Stimulated activated effector memory CD8-positive, alpha-beta T cell treated with anti-CD3 and anti-CD28 coated beads, Interleukin-12 subunit alpha, Interleukin-12 subunit beta, amount 100 ng/mL, for 72 hours (primary cell): Measurements from ENCODE around the gene IFI30.
A peak's percentile ranks its signal among the peaks of the same experiment; 100 is the strongest.
"Not testable (repeated sequence)": the region's sequence is repeated elsewhere in the genome, so short reads cannot be mapped to it uniquely, and the experiment has no call there.

Source experiments
- ATAC-seq: fragments of 150-1000 bp; cut with Tn5 transposase; 2 replicates; pipeline ENCODE4 v1.10.0; 2021
- DNase-seq, 2 donors: peaks; one replicate each; pipeline ENCODE4 v3.0.0; 2021 to 2022; ENCODE audit warnings: low spot score in 2 of 2
- H3K27ac Mint-ChIP-seq: one replicate; pipeline ENCODE4 v1.8.0; 2022; ENCODE audit warnings: mild to moderate bottlenecking, mixed read lengths
- H3K36me3 Mint-ChIP-seq: one replicate; pipeline ENCODE4 v1.8.0; 2022; ENCODE audit warnings: mild to moderate bottlenecking, mixed read lengths
- H3K4me1 Mint-ChIP-seq: one replicate; pipeline ENCODE4 v1.8.0; 2022; ENCODE audit warnings: mixed read lengths
- H3K4me3 Mint-ChIP-seq: one replicate; pipeline ENCODE4 v1.8.0; 2022; ENCODE audit warnings: mild to moderate bottlenecking, mixed read lengths
- H3K9me3 Mint-ChIP-seq: one replicate; pipeline ENCODE4 v1.8.0; 2022; ENCODE audit warnings: mixed read lengths

Gene IFI30

DNA sequence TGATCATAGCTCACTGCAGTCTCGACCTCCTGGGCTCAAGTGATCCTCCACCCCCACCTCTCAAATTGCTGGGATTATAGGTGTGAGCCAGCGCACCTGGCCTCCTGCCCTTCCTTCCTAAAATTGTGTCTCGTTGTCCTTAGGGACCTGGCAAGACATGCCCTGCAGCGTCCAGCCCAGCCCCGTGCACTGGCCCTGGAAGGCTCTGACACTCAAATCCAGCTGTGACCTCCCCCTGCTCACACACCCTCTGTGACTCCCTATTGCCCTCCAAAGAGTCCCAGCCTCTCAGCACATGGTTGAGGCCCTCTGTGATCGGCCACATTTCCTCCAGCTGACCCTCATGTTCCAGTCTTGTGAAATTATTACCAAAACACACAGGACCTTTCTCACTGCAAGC, 24.3 kb downstream of the IFI30 start:
- Mint-ChIP-seq H3K4me3 (no peak overlapping the region), H3K9me3 (no peaks in the 10 kb centered on the region), H3K4me1 (peaks cover 19% of the 10 kb centered on the region), H3K36me3 (peaks cover 70% of the 10 kb centered on the region), H3K27ac (peak overlapping the region; percentile 56)
- ATAC-seq (no peak), DNase-seq (no peak)

GRCh38 chr19:18198374-18198773, 24.8 kb downstream of the IFI30 start:
- Mint-ChIP-seq H3K36me3 (peaks cover 66% of the 10 kb centered on the region), H3K9me3 (no peaks in the 10 kb centered on the region), H3K27ac (peak overlapping the region; percentile 56), H3K4me3 (no peak overlapping the region), H3K4me1 (peaks cover 24% of the 10 kb centered on the region)
- ATAC-seq: no peak
- no peak for DNase-seq

DNA sequence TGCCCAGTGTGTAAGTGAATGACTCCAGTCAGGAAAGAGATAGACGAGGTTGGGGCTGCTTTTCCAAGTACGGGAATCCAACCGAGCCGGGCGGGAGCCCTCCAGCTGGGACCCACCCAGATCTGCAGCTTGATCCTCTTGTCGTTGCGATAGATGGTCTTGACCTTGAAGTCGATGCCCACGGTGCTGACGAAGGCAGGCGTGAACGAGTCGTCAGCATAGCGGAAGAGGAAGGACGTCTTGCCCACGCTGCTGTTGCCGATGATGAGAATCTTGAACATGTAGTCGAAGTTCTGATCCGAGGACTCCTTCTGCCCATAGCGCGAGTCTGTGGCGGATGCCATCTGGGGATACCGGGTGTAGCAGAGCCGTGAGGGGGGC, 28.8 kb downstream of the IFI30 start:
- peak overlapping the region; percentile 82 for H3K4me3 Mint-ChIP-seq
- H3K9me3 Mint-ChIP-seq: no peaks in the 10 kb centered on the region
- H3K36me3 Mint-ChIP-seq: peaks cover 38% of the 10 kb centered on the region
- no peak for ATAC-seq
- peaks cover 24% of the 10 kb centered on the region for H3K4me1 Mint-ChIP-seq
- no peak for DNase-seq
- H3K27ac Mint-ChIP-seq: no peak overlapping the region

DNA sequence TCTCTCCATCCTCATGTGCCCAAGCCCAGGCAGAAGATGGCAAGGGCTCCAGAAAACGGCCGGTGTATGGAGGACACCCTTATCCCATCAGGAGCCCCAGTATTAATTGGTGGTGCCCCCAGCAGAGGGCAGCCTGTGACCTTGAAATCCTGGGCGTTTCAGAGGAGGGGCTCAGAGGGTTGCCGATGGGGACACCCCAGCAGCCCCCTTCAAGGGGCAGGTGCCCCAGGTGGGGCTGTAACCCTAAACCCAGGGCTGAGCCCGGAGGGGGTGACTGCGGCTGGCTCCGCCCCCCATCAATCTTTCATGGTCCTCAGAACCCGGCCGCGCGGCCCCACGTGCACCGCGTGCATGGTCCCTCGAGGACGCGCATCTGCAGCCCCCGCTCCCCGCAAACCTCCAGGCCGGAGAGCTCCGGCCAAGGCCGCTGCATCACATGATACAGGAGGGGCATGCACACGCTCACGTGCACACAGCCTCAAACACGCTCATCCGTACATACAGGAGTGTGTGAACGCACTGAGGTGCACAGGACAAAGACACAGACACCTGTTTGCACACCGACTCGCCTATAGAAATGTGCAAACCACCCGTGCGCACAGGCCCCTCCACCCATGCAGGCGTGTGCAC, 29.3 kb downstream of the IFI30 start:
- H3K4me1 Mint-ChIP-seq: peaks cover 24% of the 10 kb centered on the region
- peak overlapping the region; percentile 82 for H3K4me3 Mint-ChIP-seq
- no peak for ATAC-seq
- H3K27ac Mint-ChIP-seq: no peak overlapping the region
- H3K9me3 Mint-ChIP-seq: no peaks in the 10 kb centered on the region
- H3K36me3 Mint-ChIP-seq: peaks cover 35% of the 10 kb centered on the region
- no peak for DNase-seq

- peak overlapping the region; percentile 82 for H3K4me3 Mint-ChIP-seq
- no peaks in the 10 kb centered on the region for H3K9me3 Mint-ChIP-seq
- no peak for DNase-seq
- H3K36me3 Mint-ChIP-seq: peaks cover 30% of the 10 kb centered on the region
- peaks cover 24% of the 10 kb centered on the region for H3K4me1 Mint-ChIP-seq
- peak overlapping the region; percentile 91 for H3K27ac Mint-ChIP-seq
- ATAC-seq: peak; percentile 6
These were observed 29.8 kb downstream of the IFI30 start for GRCh38 chr19:18203408-18203862.

DNA sequence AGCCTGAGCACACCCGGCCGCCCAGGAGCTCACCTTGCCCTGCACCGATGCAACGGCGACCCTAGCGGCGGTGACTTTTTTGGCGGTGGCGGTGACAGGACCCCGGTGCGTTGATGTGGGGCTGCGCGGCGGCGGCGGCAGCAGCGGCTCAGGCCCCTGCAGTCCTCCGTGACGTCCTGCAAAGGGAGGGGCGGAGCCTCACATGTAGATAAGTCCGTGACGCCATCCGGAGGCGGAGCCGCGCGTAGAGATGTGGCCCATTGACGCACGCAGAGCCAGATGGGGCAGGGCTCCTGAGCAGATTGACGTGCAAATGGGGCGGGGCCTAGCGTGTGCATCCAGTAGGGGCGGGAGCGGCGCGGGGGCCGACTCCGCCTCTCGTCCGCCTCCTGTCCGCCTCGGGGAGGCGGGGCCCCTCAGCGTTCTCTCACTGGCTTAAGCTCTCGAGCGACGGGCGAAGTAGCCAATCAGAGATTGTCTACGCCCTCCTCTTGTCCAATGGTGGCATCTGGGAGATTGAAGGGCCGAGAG, 30.3 kb downstream of the IFI30 start, which contains the start of gene RAB3A:
Gene RAB3A, minus strand, starts transcription at position 180 of the 531 bp plus-strand sequence. CDS start 1,302 bp downstream, outside the sequence.
- ATAC-seq: peak; percentile 95
- Mint-ChIP-seq H3K36me3 (peaks cover 25% of the 10 kb centered on the region), H3K9me3 (no peaks in the 10 kb centered on the region), H3K4me3 (peak within 1 kb of the TSS; percentile 82), H3K27ac (peak within 1 kb of the TSS; percentile 91), H3K4me1 (peaks cover 24% of the 10 kb centered on the region)
- peak; percentile 93 to 99 for DNase-seq

- Mint-ChIP-seq H3K9me3 (no peaks in the 10 kb centered on the region), H3K27ac (peak overlapping the region; percentile 91), H3K36me3 (peaks cover 18% of the 10 kb centered on the region), H3K4me1 (peaks cover 24% of the 10 kb centered on the region), H3K4me3 (peak overlapping the region; percentile 82)
- ATAC-seq: peak; percentile 3
- DNase-seq: peak; percentile 49 to 84
These were observed 31.0 kb downstream of the IFI30 start for GRCh38 chr19:18204394-18205199.

DNA sequence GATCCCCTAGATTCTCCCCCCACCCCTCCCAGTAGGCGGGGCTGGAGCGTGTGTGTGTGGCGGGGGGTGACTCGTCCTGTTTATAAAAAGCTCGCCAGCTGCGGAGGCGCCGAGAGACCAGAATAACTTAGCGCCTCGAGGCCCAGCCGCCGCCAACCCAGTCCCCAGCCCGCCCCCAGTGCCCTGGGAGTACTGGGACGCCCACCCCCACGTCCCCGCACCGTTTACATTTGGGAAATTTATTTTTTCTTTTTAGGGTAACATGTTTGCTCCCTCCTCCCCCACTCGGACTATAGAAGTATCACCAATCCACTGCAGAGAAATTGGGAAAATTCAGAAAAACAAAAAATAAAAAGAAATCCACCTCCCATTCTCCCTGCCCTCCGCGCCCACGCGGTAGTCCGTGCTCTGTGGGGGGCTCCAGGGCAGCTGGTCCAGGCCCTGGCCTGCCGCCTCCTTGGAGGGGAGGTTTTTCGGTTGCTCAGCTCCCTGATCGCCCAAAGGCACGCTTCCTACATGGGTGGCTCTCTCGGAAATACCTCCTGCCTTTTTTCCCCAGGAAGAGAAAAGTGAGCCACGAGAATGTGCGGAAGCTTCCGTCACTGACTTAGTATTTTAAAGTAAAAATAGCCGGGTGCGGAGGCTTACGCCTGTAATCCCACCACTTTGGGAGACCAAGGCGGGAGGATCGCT, 31.7 kb downstream of the IFI30 start:
- peaks cover 24% of the 10 kb centered on the region for H3K4me1 Mint-ChIP-seq
- no peaks in the 10 kb centered on the region for H3K9me3 Mint-ChIP-seq
- peak overlapping the region; percentile 91 for H3K27ac Mint-ChIP-seq
- peaks cover 14% of the 10 kb centered on the region for H3K36me3 Mint-ChIP-seq
- no peak for ATAC-seq
- H3K4me3 Mint-ChIP-seq: peak overlapping the region; percentile 82
- DNase-seq: peak; percentile 46 to 77

GRCh38 chr19:18206018-18206417, 32.4 kb downstream of the IFI30 start:
- no peak for ATAC-seq
- Mint-ChIP-seq H3K27ac (no peak overlapping the region), H3K4me3 (no peak overlapping the region), H3K9me3 (no peaks in the 10 kb centered on the region), H3K36me3 (peaks cover 14% of the 10 kb centered on the region), H3K4me1 (peaks cover 24% of the 10 kb centered on the region)
- no peak for DNase-seq

GRCh38 chr19:18208098-18208951, 34.7 kb downstream of the IFI30 start:
- ATAC-seq: no peak

DNA sequence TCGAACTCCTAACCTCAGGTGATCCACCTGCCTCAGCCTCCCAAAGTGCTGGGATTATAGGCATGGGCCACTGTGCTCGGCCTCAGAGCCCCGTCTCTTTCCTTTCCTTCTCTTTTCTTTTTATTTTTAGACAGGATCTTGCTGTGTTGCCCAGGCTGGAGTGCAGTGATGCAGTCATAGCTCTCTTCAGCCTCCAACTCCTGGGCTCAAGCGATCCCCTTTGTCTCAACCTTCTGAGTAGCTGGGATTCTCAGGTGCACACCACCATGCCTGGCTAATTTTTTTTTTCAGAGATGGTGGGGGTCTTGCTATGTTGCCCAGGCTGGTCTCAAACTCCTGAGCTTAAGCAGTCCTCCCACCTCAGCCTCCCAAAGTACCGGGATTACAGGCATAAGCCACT, 36.3 kb downstream of the IFI30 start:
- H3K4me3 Mint-ChIP-seq, H3K27ac Mint-ChIP-seq, H3K4me1 Mint-ChIP-seq, H3K36me3 Mint-ChIP-seq, DNase-seq, ATAC-seq, H3K9me3 Mint-ChIP-seq: not testable (repeated sequence)

More at GRCh38 chr19:18208098-18208951, 34.7 kb downstream of the IFI30 start:
- Mint-ChIP-seq H3K36me3 (no peaks in the 10 kb centered on the region), H3K9me3 (no peaks in the 10 kb centered on the region), H3K27ac (no peak overlapping the region), H3K4me1 (peaks cover 13% of the 10 kb centered on the region), H3K4me3 (no peak overlapping the region)
- DNase-seq: peak; percentile 57 to 74

GRCh38 chr19:18211683-18212082, 38.1 kb downstream of the IFI30 start:
- Mint-ChIP-seq H3K4me1 (peaks cover 13% of the 10 kb centered on the region), H3K27ac (no peak overlapping the region), H3K36me3 (no peaks in the 10 kb centered on the region), H3K9me3 (no peaks in the 10 kb centered on the region), H3K4me3 (no peak overlapping the region)
- ATAC-seq (no peak), DNase-seq (no peak)

DNA sequence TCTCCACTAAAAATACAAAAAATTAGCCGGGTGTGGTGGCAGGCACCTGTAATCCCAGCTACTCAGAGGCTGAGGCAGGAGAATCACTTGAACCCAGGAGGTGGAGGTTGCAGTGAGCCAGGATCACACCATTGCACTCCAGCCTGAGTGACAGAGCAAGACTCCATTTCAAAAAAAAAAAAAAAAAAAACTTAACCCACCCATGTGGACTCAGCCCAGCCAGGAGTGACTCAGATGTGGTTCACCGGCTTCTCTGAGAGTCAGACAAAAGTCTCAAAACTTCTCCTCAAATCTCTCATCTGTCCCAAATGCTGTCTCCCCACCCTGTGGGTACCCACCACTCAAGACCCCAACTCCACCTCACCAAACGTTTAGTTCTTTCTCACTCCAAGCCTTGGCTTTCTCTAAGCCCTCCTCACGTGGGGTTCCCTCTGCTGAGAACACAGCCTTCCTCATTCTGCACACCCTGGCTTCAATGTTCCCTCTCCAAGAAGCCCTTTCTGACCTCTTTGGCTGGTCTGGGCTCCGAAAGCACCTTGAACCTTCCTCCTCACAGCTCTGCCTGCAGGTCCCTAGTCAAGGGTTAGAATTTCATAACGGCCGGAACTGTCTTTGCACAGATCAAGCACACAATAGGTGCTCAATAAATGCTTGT, 41.3 kb downstream of the IFI30 start:
- no peak for DNase-seq
- Mint-ChIP-seq H3K9me3 (no peaks in the 10 kb centered on the region), H3K36me3 (no peaks in the 10 kb centered on the region), H3K4me3 (no peak overlapping the region), H3K4me1 (peaks cover 17% of the 10 kb centered on the region), H3K27ac (no peak overlapping the region)
- peak; percentile 78 for ATAC-seq

- H3K36me3 Mint-ChIP-seq: no peaks in the 10 kb centered on the region
- H3K9me3 Mint-ChIP-seq: no peaks in the 10 kb centered on the region
- H3K4me3 Mint-ChIP-seq: no peak overlapping the region
- no peak for ATAC-seq
- no peak for DNase-seq
- peaks cover 25% of the 10 kb centered on the region for H3K4me1 Mint-ChIP-seq
- H3K27ac Mint-ChIP-seq: no peak overlapping the region
These were observed 43.2 kb downstream of the IFI30 start for GRCh38 chr19:18216789-18217188.
